C4-2B (cell line): Measurements from ENCODE around the gene KIF1A.

Experiments
- H3K27ac ChIP-seq: fragments of 450-650 bp; 2 replicates; pipeline ENCODE4 v1.5.1; 2017
- CTCF ChIP-seq: fragments of 450-650 bp; conservative IDR thresholded peaks from 2 replicates; pipeline ENCODE4 v1.5.1; 2017; ENCODE audit warnings: mild to moderate bottlenecking
- ZFX ChIP-seq: fragments of 450-650 bp; IDR thresholded peaks from 2 replicates; pipeline ENCODE4 v1.6.1; 2017

KIF1A gene

GRCh38 chr2:240762249-240762648 is 57.8 kb downstream of the KIF1A start:
- no peak overlapping the region for H3K27ac ChIP-seq
- TF ChIP-seq ZFX (no peak), CTCF (no peak)

GRCh38 chr2:240760576-240761246 is 59.3 kb downstream of the KIF1A start:
- H3K27ac ChIP-seq, result no peak overlapping the region
- TF ChIP-seq ZFX (no peak), CTCF (no peak)

- no peak for TF ChIP-seq ZFX
- TF ChIP-seq CTCF, result no peak
- H3K27ac ChIP-seq, result no peak overlapping the region
Measured at GRCh38 chr2:240760121-240760520, 59.9 kb downstream of the KIF1A start.

- TF ChIP-seq ZFX (no peak), CTCF (no peak)
- no peak overlapping the region for H3K27ac ChIP-seq
Measured at GRCh38 chr2:240759459-240759858, 60.6 kb downstream of the KIF1A start.

GRCh38 chr2:240757086-240757614 is 62.9 kb downstream of the KIF1A start:
- TF ChIP-seq ZFX (no peak), CTCF (no peak)
- no peak overlapping the region for H3K27ac ChIP-seq

GRCh38 chr2:240752209-240752608 is 67.8 kb downstream of the KIF1A start:
- no peak overlapping the region for H3K27ac ChIP-seq
- TF ChIP-seq ZFX (no peak), CTCF (no peak)

GRCh38 chr2:240750409-240750808 is 69.6 kb downstream of the KIF1A start:
- H3K27ac ChIP-seq, result no peak overlapping the region
- TF ChIP-seq CTCF, result no peak
- no peak for TF ChIP-seq ZFX
